ENCODE data around the gene OPRM1. TPM values are rescaled to one million over a fixed set of nuclear protein-coding genes. Genes with fewer than 3 reads are reported as not detected.

Gene OPRM1
- not detected for total RNA-seq
- polyA plus RNA-seq = not detected
- long read RNA-seq, donor 1 = 0 reads
- long read RNA-seq, donor 2 = 0 reads
- long read RNA-seq, donor 3 = 0 reads

- peak in 2 of 5 donors; percentile 30 to 36 for DNase-seq
- Histone ChIP-seq H3K9me3 (no peaks in the 10 kb centered on the region), H3K4me3 (no peak within 1 kb of the TSS), H3K4me1 (ENCODE audit: insufficient read depth) (no peaks in the 10 kb centered on the region), H3K27ac (no peak within 1 kb of the TSS), H3K36me3 (no peaks in the 10 kb centered on the region), H3K27me3 (no peaks in the 10 kb centered on the region)
- intact Hi-C loops (cut with DNase I) = no loop called here
- TF ChIP-seq EP300 (IDR thresholded peaks at IDR 0.05) (no peak), CTCF (IDR thresholded peaks at IDR 0.05) (no peak), POLR2A (IDR thresholded peaks at IDR 0.05) (no peak)
- WGBS, 3 donors = 2 to 4% (median 3%) methylated on average over 37 to 38 of the region's 38 CpGs
These were observed at the start of gene OPRM1 for GRCh38 chr6:154039231-154039842. TSS of gene OPRM1 (plus strand) at chr6:154039240. CDS start at chr6:154039545, 305 bp downstream.

GRCh38 chr6:153989989-153990388, 49.1 kb upstream of the OPRM1 start:
- no peaks in the 10 kb centered on the region for H3K36me3 ChIP-seq
- no peaks in the 10 kb centered on the region for H3K27me3 ChIP-seq
- no peaks in the 10 kb centered on the region for H3K4me1 ChIP-seq (ENCODE audit: insufficient read depth)
- DNase-seq = no peak
- H3K27ac ChIP-seq = no peak overlapping the region
- TF ChIP-seq POLR2A (IDR thresholded peaks at IDR 0.05) = no peak
- no peak for TF ChIP-seq EP300 (IDR thresholded peaks at IDR 0.05)
- TF ChIP-seq CTCF (IDR thresholded peaks at IDR 0.05) = no peak
- no peak overlapping the region for H3K4me3 ChIP-seq
- intact Hi-C loops (cut with DNase I) = no loop called here
- WGBS, 3 donors = 80 to 89% (median 83%) methylated on average over 1 of the region's 1 CpG
- no peaks in the 10 kb centered on the region for H3K9me3 ChIP-seq

- Histone ChIP-seq H3K4me3 (no peak overlapping the region), H3K4me1 (ENCODE audit: insufficient read depth) (no peaks in the 10 kb centered on the region), H3K27ac (no peak overlapping the region), H3K36me3 (no peaks in the 10 kb centered on the region), H3K9me3 (no peaks in the 10 kb centered on the region), H3K27me3 (no peaks in the 10 kb centered on the region)
- no peak for DNase-seq
- 72 to 85% (median 75%) methylated on average over 3 of the region's 3 CpGs for WGBS, 3 donors
- intact Hi-C loops (cut with DNase I) = no loop called here
- TF ChIP-seq POLR2A (IDR thresholded peaks at IDR 0.05) (no peak), CTCF (IDR thresholded peaks at IDR 0.05) (no peak), EP300 (IDR thresholded peaks at IDR 0.05) (no peak)
These were observed 45.0 kb upstream of the OPRM1 start for GRCh38 chr6:153994004-153994403.

GRCh38 chr6:153994811-153995210, 44.2 kb upstream of the OPRM1 start:
- no peak for DNase-seq
- H3K27ac ChIP-seq = no peak overlapping the region
- no peaks in the 10 kb centered on the region for H3K27me3 ChIP-seq
- WGBS, 3 donors = 42 to 49% (median 43%) methylated on average over 2 of the region's 2 CpGs
- H3K36me3 ChIP-seq = no peaks in the 10 kb centered on the region
- H3K4me3 ChIP-seq = no peak overlapping the region
- no peak for TF ChIP-seq POLR2A (IDR thresholded peaks at IDR 0.05)
- TF ChIP-seq CTCF (IDR thresholded peaks at IDR 0.05) = no peak
- no peak for TF ChIP-seq EP300 (IDR thresholded peaks at IDR 0.05)
- intact Hi-C loops (cut with DNase I) = no loop called here
- H3K4me1 ChIP-seq (ENCODE audit: insufficient read depth) = no peaks in the 10 kb centered on the region
- H3K9me3 ChIP-seq = no peaks in the 10 kb centered on the region

Data from ovary (tissue), 10 donors.